Measurements from ENCODE around the gene KLHDC7B. TPM values are rescaled to one million over a fixed set of nuclear protein-coding genes. Genes with fewer than 3 reads are reported as not detected.

The KLHDC7B gene
- total and polyA plus RNA-seq, 2 of the 13 experiments (the other 11 are each of a cell fraction or from before 2014, with no cell fraction given) = 0.11 TPM; not detected in 1

DNA sequence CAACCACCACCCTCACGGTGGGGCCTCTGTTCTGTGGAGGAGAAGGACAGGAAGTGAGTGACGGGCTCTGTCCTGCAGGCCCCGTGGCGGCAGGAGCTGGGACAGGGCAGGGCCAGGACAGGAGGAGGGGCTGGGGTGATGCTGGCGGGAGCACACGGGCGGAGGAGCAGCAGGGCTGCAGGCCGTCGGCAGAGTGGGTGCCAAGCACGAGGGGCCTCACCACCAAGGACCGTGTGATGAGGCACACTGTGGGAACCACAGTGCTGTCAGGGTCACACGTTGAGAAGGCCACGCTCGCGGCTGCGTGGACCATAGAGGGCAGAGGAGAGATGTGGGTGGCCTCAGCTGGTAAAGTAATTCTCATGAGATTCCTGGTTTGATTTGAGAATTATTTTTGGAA, 28.8 kb upstream of the KLHDC7B start:
- in situ Hi-C loops (cut with HindIII; ENCODE audit: extremely low pct_ligation_motif_present, low pct_unique_long_range_greater_than_20kb) (no loop called here), intact Hi-C loops (cut with micrococcal nuclease; ENCODE audit: unreplicated experiment) (no loop called here)
- no peak for FAIRE-seq
- ChIA-PET POLR2A (interaction anchor here (1.5 kb wide), 1 partner anchor 9 kb away, joined by 6 read pairs; the partner anchor contains the start of gene SCO2), CTCF (ENCODE audit: low intra/inter-chr PET ratio, low total read pairs) (no interaction called here)
- no peak for TF ChIP-seq ZBTB42 (CRISPR knock-in tag; IDR thresholded peaks at IDR 0.05)
- TF ChIP-seq, protein P1, sequence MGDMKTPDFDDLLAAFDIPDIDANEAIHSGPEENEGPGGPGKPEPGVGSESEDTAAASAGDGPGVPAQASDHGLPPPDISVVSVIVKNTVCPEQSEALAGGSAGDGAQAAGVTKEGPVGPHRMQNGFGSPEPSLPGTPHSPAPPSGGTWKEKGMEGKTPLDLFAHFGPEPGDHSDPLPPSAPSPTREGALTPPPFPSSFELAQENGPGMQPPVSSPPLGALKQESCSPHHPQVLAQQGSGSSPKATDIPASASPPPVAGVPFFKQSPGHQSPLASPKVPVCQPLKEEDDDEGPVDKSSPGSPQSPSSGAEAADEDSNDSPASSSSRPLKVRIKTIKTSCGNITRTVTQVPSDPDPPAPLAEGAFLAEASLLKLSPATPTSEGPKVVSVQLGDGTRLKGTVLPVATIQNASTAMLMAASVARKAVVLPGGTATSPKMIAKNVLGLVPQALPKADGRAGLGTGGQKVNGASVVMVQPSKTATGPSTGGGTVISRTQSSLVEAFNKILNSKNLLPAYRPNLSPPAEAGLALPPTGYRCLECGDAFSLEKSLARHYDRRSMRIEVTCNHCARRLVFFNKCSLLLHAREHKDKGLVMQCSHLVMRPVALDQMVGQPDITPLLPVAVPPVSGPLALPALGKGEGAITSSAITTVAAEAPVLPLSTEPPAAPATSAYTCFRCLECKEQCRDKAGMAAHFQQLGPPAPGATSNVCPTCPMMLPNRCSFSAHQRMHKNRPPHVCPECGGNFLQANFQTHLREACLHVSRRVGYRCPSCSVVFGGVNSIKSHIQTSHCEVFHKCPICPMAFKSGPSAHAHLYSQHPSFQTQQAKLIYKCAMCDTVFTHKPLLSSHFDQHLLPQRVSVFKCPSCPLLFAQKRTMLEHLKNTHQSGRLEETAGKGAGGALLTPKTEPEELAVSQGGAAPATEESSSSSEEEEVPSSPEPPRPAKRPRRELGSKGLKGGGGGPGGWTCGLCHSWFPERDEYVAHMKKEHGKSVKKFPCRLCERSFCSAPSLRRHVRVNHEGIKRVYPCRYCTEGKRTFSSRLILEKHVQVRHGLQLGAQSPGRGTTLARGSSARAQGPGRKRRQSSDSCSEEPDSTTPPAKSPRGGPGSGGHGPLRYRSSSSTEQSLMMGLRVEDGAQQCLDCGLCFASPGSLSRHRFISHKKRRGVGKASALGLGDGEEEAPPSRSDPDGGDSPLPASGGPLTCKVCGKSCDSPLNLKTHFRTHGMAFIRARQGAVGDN (CRISPR knock-in tag; IDR thresholded peaks at IDR 0.05) = 0 out of 2 replicates have a peak, but pooled peaks have one; percentile 10
- H3K27me3 ChIP-seq (ENCODE audit: control insufficient read depth in 1 of 2, insufficient read depth in 2 of 2, low read length in 2 of 2) = no peaks in the 10 kb centered on the region
- ATAC-seq = no peak
- no peaks in the 10 kb centered on the region for H4K20me1 ChIP-seq (ENCODE audit: insufficient read depth, low read length)
- no TSS peak for BruUV-seq (replicated peaks)
- H3K9ac ChIP-seq (ENCODE audit: insufficient read depth, low read depth, low read length) = no peak overlapping the region
- DNase-seq (ENCODE audit: low spot score) = no peak
- whole genome bisulfite sequencing (ENCODE audit: low lambda C conversion rate) = 92% methylated on average over 16 of the region's 16 CpGs
- H3K4me1 ChIP-seq (ENCODE audit: insufficient read depth, low read length) = no peaks in the 10 kb centered on the region
- no peaks in the 10 kb centered on the region for H3K9me3 ChIP-seq (ENCODE audit: low read length)
- no peak overlapping the region for H3K4me2 ChIP-seq (ENCODE audit: low read depth, low read length)
- no peak overlapping the region for H2AFZ ChIP-seq (ENCODE audit: low read length)
- H3K79me2 ChIP-seq (ENCODE audit: insufficient read depth, low read length) = peaks cover 31% of the 10 kb centered on the region
- H3K36me3 ChIP-seq (replicated peaks in 1 of 2; ENCODE audit: control insufficient read depth in 1 of 2, insufficient read depth in 2 of 2, low read length in 2 of 2) = peaks cover 17 to 49% of the 10 kb centered on the region in 2 experiments
- H3K4me3 ChIP-seq (replicated peaks in 1 of 3; ENCODE audit: insufficient read depth in 1 of 3, low read depth in 2 of 3, low read length in 3 of 3) = no peak overlapping the region
- no peak overlapping the region for H3K27ac ChIP-seq (ENCODE audit: extremely low read length, insufficient read depth, low read length)
